ENCODE results near the gene NUBPL.

The NUBPL gene

DNA sequence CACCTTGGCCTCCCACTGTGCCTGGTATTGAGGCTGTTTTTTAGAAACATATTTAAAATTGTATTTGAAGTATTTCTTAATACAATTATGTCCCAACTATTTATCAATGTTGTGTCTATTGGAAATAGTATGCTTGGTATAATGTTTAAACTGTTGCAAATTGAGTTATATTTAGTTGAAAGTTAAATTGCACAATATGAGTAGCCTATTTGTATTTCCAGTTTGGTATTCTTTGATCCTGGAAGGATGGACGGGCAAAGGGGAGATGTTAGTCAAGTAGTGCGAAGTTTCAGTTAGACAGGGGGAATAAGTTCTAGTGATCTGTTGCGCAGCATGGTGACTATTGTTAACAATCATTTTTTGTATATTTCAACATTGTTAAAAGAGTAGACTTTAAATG lies 111.5 kb downstream of the NUBPL start:
- no peak overlapping the region for H3K4me3 ChIP-seq (ENCODE audit: low read depth, low read length)
- CTCF ChIA-PET, result no interaction called here
- POLR2A ChIA-PET, result no interaction called here
- no peak for DNase-seq (ENCODE audit: low read depth, low spot score)
- TF ChIP-seq, protein P1, sequence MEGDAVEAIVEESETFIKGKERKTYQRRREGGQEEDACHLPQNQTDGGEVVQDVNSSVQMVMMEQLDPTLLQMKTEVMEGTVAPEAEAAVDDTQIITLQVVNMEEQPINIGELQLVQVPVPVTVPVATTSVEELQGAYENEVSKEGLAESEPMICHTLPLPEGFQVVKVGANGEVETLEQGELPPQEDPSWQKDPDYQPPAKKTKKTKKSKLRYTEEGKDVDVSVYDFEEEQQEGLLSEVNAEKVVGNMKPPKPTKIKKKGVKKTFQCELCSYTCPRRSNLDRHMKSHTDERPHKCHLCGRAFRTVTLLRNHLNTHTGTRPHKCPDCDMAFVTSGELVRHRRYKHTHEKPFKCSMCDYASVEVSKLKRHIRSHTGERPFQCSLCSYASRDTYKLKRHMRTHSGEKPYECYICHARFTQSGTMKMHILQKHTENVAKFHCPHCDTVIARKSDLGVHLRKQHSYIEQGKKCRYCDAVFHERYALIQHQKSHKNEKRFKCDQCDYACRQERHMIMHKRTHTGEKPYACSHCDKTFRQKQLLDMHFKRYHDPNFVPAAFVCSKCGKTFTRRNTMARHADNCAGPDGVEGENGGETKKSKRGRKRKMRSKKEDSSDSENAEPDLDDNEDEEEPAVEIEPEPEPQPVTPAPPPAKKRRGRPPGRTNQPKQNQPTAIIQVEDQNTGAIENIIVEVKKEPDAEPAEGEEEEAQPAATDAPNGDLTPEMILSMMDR (IDR thresholded peaks at IDR 0.05; ENCODE audit: insufficient read depth, low read length, missing control alignments), result no peak

DNA sequence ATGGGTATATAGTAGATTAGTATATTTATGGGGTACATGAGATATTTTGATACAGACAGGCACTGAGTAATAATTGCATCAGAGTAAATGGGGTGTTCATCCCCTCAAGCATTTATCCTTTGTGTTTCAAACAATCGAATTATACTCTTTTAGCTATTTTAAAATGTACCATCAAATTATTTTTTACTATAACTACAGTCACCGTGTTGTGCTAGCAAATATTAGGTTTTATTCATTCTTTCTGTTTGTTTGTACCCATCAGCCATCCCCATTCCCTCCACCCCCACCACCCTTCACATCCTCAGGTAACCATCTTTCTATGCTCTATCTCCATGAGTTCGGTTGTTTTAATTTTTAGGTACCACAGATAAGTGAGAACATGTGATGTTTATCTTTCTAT lies 115.8 kb downstream of the NUBPL start:
- CTCF ChIA-PET, result no interaction called here

DNA sequence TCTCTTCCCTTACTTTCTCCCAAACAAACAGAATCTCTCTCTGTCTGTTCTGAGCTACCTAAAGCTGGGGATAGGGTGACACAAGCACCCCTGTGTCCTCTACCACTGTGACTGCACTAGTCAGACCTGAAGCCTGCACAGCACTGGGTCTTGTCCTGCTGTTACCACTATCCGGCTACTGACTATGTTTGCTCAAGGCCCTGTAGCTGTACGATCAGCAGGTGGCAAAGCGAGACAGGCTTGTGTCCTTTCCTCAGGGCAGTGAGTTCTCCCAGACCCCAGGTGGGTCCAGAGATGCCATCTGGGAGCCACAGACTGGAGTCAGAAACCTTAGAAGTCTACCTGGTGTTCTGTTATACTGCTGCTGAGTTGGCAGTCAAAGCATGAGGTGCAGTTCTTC lies 116.4 kb downstream of the NUBPL start:
- ChIA-PET POLR2A (no interaction called here), CTCF (no interaction called here)
- TF ChIP-seq, protein P1 (IDR thresholded peaks at IDR 0.05; ENCODE audit: insufficient read depth, low read length, missing control alignments), result no peak
- no peak for DNase-seq (ENCODE audit: low read depth, low spot score)
- no peak overlapping the region for H3K4me3 ChIP-seq (ENCODE audit: low read depth, low read length)

More for the DNA sequence above, 115.8 kb downstream of the NUBPL start:
- no peak for DNase-seq (ENCODE audit: low read depth, low spot score)
- TF ChIP-seq, protein P1 (IDR thresholded peaks at IDR 0.05; ENCODE audit: insufficient read depth, low read length, missing control alignments), result no peak
- no peak overlapping the region for H3K4me3 ChIP-seq (ENCODE audit: low read depth, low read length)
- POLR2A ChIA-PET, result no interaction called here

DNA sequence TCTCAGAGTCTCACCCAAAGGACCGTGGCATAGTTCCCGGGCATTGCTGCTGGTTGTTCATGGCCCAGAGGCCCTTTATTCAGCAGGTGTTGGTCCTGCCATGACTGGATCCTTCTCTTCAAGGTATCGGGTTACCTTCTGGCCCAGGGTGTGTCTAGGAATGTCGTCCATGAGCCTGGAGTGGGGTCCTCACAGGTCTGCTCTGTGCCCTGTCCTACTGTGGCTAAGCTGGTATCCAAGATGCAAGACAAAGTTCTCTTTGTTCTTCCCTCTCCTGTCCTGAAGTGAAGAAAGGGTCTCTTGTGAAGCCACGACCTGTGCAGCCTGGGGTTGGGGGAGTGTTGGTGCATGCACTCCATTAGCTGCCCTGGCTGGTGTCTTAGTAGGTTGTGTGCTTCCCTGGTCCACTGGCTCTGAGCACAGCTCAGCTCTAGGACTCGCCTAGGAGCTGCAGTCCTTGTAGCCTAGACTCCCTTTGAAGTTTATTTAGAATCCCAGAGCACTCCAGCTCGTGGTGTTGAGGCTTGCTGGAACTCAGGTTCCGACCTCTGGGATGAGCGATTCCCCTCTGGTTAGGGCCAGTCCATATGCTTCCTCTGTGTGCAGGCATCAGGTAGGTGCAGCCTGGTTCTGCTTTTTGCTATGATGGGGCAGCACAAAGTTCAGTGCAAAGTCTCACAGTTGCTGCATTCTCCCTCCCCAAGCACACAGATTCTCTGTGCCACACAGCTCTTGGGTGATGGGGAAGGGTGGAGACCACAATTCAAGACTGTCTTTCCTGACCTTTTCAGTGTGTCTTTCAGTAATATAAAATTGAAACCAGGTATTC lies 117.4 kb downstream of the NUBPL start:
- ChIA-PET POLR2A (no interaction called here), CTCF (no interaction called here)
- no peak for DNase-seq (ENCODE audit: low read depth, low spot score)
- TF ChIP-seq, protein P1 (IDR thresholded peaks at IDR 0.05; ENCODE audit: insufficient read depth, low read length, missing control alignments), result no peak
- no peak overlapping the region for H3K4me3 ChIP-seq (ENCODE audit: low read depth, low read length)

DNA sequence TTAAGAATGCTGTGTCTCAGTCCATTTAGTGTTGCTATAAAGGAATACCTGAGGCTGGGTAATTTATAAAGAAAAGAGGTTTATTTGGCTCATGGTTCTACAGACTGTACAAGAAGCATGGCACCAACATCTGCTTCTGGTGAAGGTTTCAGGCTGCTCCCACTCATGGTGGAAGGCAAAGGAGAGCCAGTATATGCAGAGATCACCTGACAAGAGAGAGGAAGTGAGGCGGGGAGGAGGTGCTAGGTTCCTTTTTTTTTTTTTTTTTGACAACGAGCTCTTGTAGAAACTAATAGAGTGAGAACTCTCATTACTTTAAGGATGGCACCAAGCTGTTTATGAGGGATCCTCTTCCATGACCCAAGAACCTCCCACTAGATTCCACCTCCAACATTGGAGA lies 121.6 kb downstream of the NUBPL start:
- ChIA-PET POLR2A (no interaction called here), CTCF (no interaction called here)
- no peak for DNase-seq (ENCODE audit: low read depth, low spot score)
- TF ChIP-seq, protein P1 (IDR thresholded peaks at IDR 0.05; ENCODE audit: insufficient read depth, low read length, missing control alignments), result no peak
- H3K4me3 ChIP-seq (ENCODE audit: low read depth, low read length), result no peak overlapping the region

DNA sequence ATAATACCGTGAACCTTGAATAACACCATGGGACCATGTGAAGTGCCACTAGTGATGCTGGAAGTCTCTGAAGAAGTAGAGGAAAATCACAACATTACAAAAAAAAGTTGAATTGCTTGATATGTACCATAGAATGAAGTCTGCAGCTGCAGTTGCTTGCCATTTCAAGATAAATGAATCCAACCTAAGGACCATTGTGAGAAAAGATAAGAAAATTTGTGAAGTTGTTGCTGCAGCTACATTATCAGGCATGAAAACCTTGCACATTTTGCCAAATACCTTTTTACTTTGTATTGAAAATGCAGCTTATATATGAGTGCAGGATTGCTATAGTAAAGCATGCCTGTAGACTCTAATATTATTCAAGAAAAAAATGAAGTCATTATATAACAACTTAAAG lies 126.5 kb downstream of the NUBPL start:
- CTCF ChIA-PET, result no interaction called here
- POLR2A ChIA-PET, result no interaction called here
- DNase-seq (ENCODE audit: low read depth, low spot score), result no peak
- no peak overlapping the region for H3K4me3 ChIP-seq (ENCODE audit: low read depth, low read length)
- TF ChIP-seq, protein P1 (IDR thresholded peaks at IDR 0.05; ENCODE audit: insufficient read depth, low read length, missing control alignments), result no peak

Measured in AG04449 (cell line).